Ecto neural progenitor cell (in vitro differentiated cells): ENCODE data around the gene SARNP.
A peak's percentile ranks its signal among the peaks of the same experiment; 100 is the strongest.
"Not testable (repeated sequence)": the region's sequence is repeated elsewhere in the genome, so short reads cannot be mapped to it uniquely, and the experiment has no call there.

ENCODE experiments used
- DNase-seq: peaks from one replicate; pipeline ENCODE4 v3.0.0-alpha.2; 2018; ENCODE audit warnings: low spot score

Gene SARNP

GRCh38 chr12:55839345-55840140 is 22.0 kb upstream of the SARNP start:
- no peak for DNase-seq

GRCh38 chr12:55838361-55838760 is 20.8 kb upstream of the SARNP start:
- no peak for DNase-seq

GRCh38 chr12:55834400-55834799 is 16.9 kb upstream of the SARNP start:
- DNase-seq = not testable (repeated sequence)

- no peak for DNase-seq
Observed at GRCh38 chr12:55833056-55833455, 15.5 kb upstream of the SARNP start.

- DNase-seq = no peak
Observed at GRCh38 chr12:55831447-55831815, 13.9 kb upstream of the SARNP start.

GRCh38 chr12:55830601-55831446 is 13.3 kb upstream of the SARNP start:
- DNase-seq = peak; percentile 90

GRCh38 chr12:55829967-55830600 is 12.6 kb upstream of the SARNP start:
- DNase-seq = peak; percentile 85

- no peak for DNase-seq
Observed at GRCh38 chr12:55828357-55828756, 10.8 kb upstream of the SARNP start.

- no peak for DNase-seq
Observed at GRCh38 chr12:55827806-55828205, 10.3 kb upstream of the SARNP start.

- no peak for DNase-seq
Observed at GRCh38 chr12:55824726-55825125, 7.2 kb upstream of the SARNP start.

GRCh38 chr12:55823419-55823818 is 5.9 kb upstream of the SARNP start:
- DNase-seq = no peak

- DNase-seq = peak; percentile 32
Observed at GRCh38 chr12:55822228-55822627, 4.7 kb upstream of the SARNP start.

- peak; percentile 3 for DNase-seq
Observed at GRCh38 chr12:55820679-55821078, 3.2 kb upstream of the SARNP start.

- no peak for DNase-seq
Observed at GRCh38 chr12:55818886-55819285, 1.4 kb upstream of the SARNP start.

GRCh38 chr12:55818140-55818728 is 710 bp upstream of the SARNP start:
- no peak for DNase-seq

- DNase-seq = no peak
Observed at GRCh38 chr12:55816881-55817344, 611 bp downstream of the SARNP start.

- no peak for DNase-seq
Observed at GRCh38 chr12:55815473-55815872, 2.1 kb downstream of the SARNP start.

- DNase-seq = no peak
Observed at GRCh38 chr12:55814257-55814656, 3.3 kb downstream of the SARNP start.

GRCh38 chr12:55812088-55812487 is 5.4 kb downstream of the SARNP start:
- no peak for DNase-seq

GRCh38 chr12:55809274-55809673 is 8.2 kb downstream of the SARNP start:
- DNase-seq = no peak

- no peak for DNase-seq
Observed at GRCh38 chr12:55806982-55807381, 10.5 kb downstream of the SARNP start.

GRCh38 chr12:55797550-55797949 is 20.0 kb downstream of the SARNP start:
- DNase-seq = no peak
